GM19395 (cell line): Measurements from ENCODE around the gene KMT2A.

Experiments used
- ATAC-seq: cut with Tn5 transposase; IDR thresholded peaks from one replicate; pipeline ENCODE4 v1.9.1; 2021; ENCODE audit warnings: mild to moderate bottlenecking, moderate library complexity; ENCODE audit not compliant: unreplicated experiment

The KMT2A gene

GRCh38 chr11:118574636-118575035 is 138.3 kb downstream of the KMT2A start:
- no peak for ATAC-seq
